B cell (primary cell): Measurements from ENCODE around the gene APOB. TPM values are rescaled to one million over a fixed set of nuclear protein-coding genes. Genes with fewer than 3 reads are reported as not detected.

Experiments used
- ATAC-seq: fragments of 200-7000 bp; cut with Tn5 transposase; one replicate; pipeline ENCODE4 v1.10.0; 2021; ENCODE audit warnings: low read depth, mild to moderate bottlenecking, moderate number of reproducible peaks, moderate library complexity
- CTCF ChIA-PET: fragments of 350-600 bp; sonication (Branson Sonifier 250); formaldehyde crosslinking; loops from one replicate; lab custom pipeline; 2021; ENCODE audit warnings: antibody characterized with exemption, inconsistent platforms; lab: Charles Lee
- POLR2A ChIA-PET: fragments of 350-600 bp; sonication (Branson Sonifier 250); formaldehyde crosslinking; loops from one replicate; lab custom pipeline; 2021; ENCODE audit warnings: antibody characterized with exemption; lab: Charles Lee
- DNase-seq: peaks from one replicate; pipeline ENCODE4 v3.0.0; 2013
- H2AFZ ChIP-seq: 2 replicates; pipeline ENCODE4 v1.6.1; 2012; ENCODE audit warnings: mild to moderate bottlenecking, low read depth, low read length; ENCODE audit not compliant: insufficient read depth, poor library complexity, severe bottlenecking
- H3K27ac ChIP-seq, 2 donors: 1 replicate in 1 of 2; 2 replicates in 1 of 2; pipeline ENCODE4 v1.5.1; 2012 to 2013; ENCODE audit warnings: low read length in 2 of 2, mild to moderate bottlenecking in 2 of 2, moderate library complexity in 1 of 2
- H3K27me3 ChIP-seq, 4 experiments: fragments of 200-600 bp in 1 of 4; sonication (generic) in 1 of 4; replicated peaks in 1 of 4; 1 replicate in 2 of 4; 2 replicates in 2 of 4; pipeline versions ENCODE4 v1.6.1 to v1.7.0; 2013 to 2016; ENCODE audit warnings: low read length in 3 of 4, mild to moderate bottlenecking in 2 of 4, mixed read lengths in 1 of 4, moderate library complexity in 1 of 4; ENCODE audit not compliant: insufficient read depth in 4 of 4, control insufficient read depth in 3 of 4; ENCODE audit errors: control extremely low read depth in 1 of 4
- H3K36me3 ChIP-seq, 2 experiments: replicated peaks in 1 of 2; 1 replicate in 1 of 2; 2 replicates in 1 of 2; pipeline versions ENCODE4 v1.6.1 to v1.7.1; 2013; ENCODE audit warnings: low read length in 1 of 2; ENCODE audit not compliant: insufficient read depth in 2 of 2, control insufficient read depth in 1 of 2; ENCODE audit errors: control extremely low read depth in 1 of 2, extremely low read depth in 1 of 2
- H3K4me1 ChIP-seq, 2 donors: fragments of 200-600 bp in 1 of 2; sonication (generic) in 1 of 2; 1 replicate in 1 of 2; 2 replicates in 1 of 2; pipeline versions ENCODE4 v1.5.1 to v1.6.1; 2013 to 2017; ENCODE audit warnings: low read length in 2 of 2; ENCODE audit not compliant: control insufficient read depth in 2 of 2, insufficient read depth in 2 of 2
- H3K4me2 ChIP-seq: replicated peaks from 2 replicates; pipeline ENCODE3; 2012; ENCODE audit warnings: mild to moderate bottlenecking, low read depth, low read length; ENCODE audit not compliant: poor library complexity, severe bottlenecking
- H3K4me3 ChIP-seq, 5 experiments: fragments of 200-600 bp in 1 of 5; sonication (generic) in 1 of 5; 1 replicate in 3 of 5; 2 replicates in 2 of 5; pipeline versions ENCODE4 v1.5.1 to v1.7.0; 2011 to 2016; ENCODE audit warnings: low read length in 4 of 5, mild to moderate bottlenecking in 4 of 5, low read depth in 2 of 5, control low read depth in 1 of 5, moderate library complexity in 1 of 5; ENCODE audit not compliant: insufficient read depth in 1 of 5; ENCODE audit errors: control extremely low read depth in 1 of 5, extremely low read depth in 1 of 5
- H3K79me2 ChIP-seq: fragments of 200-600 bp; sonication (generic); one replicate; pipeline ENCODE4 v1.6.0; 2016; ENCODE audit warnings: low read length; ENCODE audit not compliant: control insufficient read depth, insufficient read depth
- H3K9ac ChIP-seq: fragments of 200-600 bp; sonication (generic); 2 replicates; pipeline ENCODE4 v1.6.1; 2017; ENCODE audit warnings: mild to moderate bottlenecking, low read length, moderate library complexity
- H3K9me3 ChIP-seq, 3 donors: one replicate each; pipeline versions ENCODE4 v1.6.1 to v1.7.1; 2013; ENCODE audit warnings: low read length in 2 of 3; ENCODE audit not compliant: control insufficient read depth in 2 of 3, insufficient read depth in 1 of 3; ENCODE audit errors: control extremely low read depth in 1 of 3
- H4K20me1 ChIP-seq: 2 replicates; pipeline ENCODE4 v1.6.0; 2012; ENCODE audit warnings: mild to moderate bottlenecking, low read length; ENCODE audit not compliant: insufficient read depth, control insufficient read depth, poor library complexity, severe bottlenecking
- H3K27ac Mint-ChIP-seq: one replicate; pipeline ENCODE4 v1.8.0; 2021; ENCODE audit warnings: mixed read lengths
- H3K27me3 Mint-ChIP-seq: one replicate; pipeline ENCODE4 v1.8.0; 2021; ENCODE audit warnings: mixed read lengths
- H3K4me1 Mint-ChIP-seq: one replicate; pipeline ENCODE4 v1.8.0; 2021; ENCODE audit warnings: mixed read lengths
- H3K4me3 Mint-ChIP-seq: one replicate; pipeline ENCODE4 v1.8.0; 2021; ENCODE audit warnings: mixed read lengths
- H3K9me3 Mint-ChIP-seq: one replicate; pipeline ENCODE4 v1.8.0; 2022; ENCODE audit warnings: mixed read lengths; ENCODE audit not compliant: insufficient read depth
- CTCF ChIP-seq: fragments of 200-600 bp; IDR thresholded peaks from one replicate; pipeline ENCODE4 v1.8.0; 2022; ENCODE audit warnings: antibody characterized with exemption, mild to moderate bottlenecking
- EZH2 ChIP-seq: IDR thresholded peaks from 2 replicates; pipeline ENCODE4 v1.6.1; 2012; ENCODE audit warnings: borderline replicate concordance, low read depth, mild to moderate bottlenecking, moderate library complexity, low read length; ENCODE audit not compliant: insufficient read depth, poor library complexity, severe bottlenecking
- WGBS: methylation state at CpG from one replicate; pipeline ENCODE4 v1.1.5; 2013; ENCODE audit warnings: missing lambda C conversion rate; ENCODE audit not compliant: insufficient coverage; 5-methylcytosine and 5-hydroxymethylcytosine counted together
- intact Hi-C: fragments of 100-400 bp; cut with micrococcal nuclease; formaldehyde crosslinking; loops from one replicate; pipeline ENCODE4 v1.10.0; 2022
- polyA plus RNA-seq: library from polyadenylated mRNA; depleted of rRNA; stranded (reverse); fragments of >200 nt; gene quantifications from 2 replicates; pipeline ENCODE4 v1.2.3, GENCODE V29; 2012
- total RNA-seq, 2 donors: library from RNA; stranded (reverse); fragments of 120-200 nt in 1 of 2; gene quantifications; 1 replicate in 1 of 2; 2 replicates in 1 of 2; pipeline versions ENCODE4 v1.2.3 to v1.2.4, GENCODE V29; 2013 to 2022

The APOB gene
- total and polyA plus RNA-seq, 2 donors (not counting 1 experiment from before 2014, with no cell fraction given), result not detected

GRCh38 chr2:20998972-20999905 lies 44.6 kb downstream of the APOB start:
- Histone ChIP-seq H3K27ac (no peak overlapping the region), H3K9me3 (no peaks in the 10 kb centered on the region), H4K20me1 (no peaks in the 10 kb centered on the region), H3K4me2 (no peak overlapping the region), H2AFZ (no peak overlapping the region), H3K27me3 (peaks cover 0 to 5% (median 0%) of the 10 kb centered on the region in 4 experiments), H3K9ac (no peak overlapping the region), H3K4me3 (no peak overlapping the region), H3K79me2 (no peaks in the 10 kb centered on the region), H3K36me3 (no peaks in the 10 kb centered on the region), H3K4me1 (no peaks in the 10 kb centered on the region)
- CTCF ChIA-PET, result no interaction called here
- ATAC-seq (no peak), DNase-seq (no peak)
- H3K4me1 Mint-ChIP-seq, result no peaks in the 10 kb centered on the region
- H3K27ac Mint-ChIP-seq, result no peak overlapping the region
- peaks cover 10% of the 10 kb centered on the region for H3K27me3 Mint-ChIP-seq
- no peak overlapping the region for H3K4me3 Mint-ChIP-seq
- intact Hi-C loops, result no loop called here
- TF ChIP-seq EZH2 (no peak), CTCF (no peak)
- POLR2A ChIA-PET, result no interaction called here
- WGBS, result 80% methylated on average over 1 of the region's 5 CpGs
- no peaks in the 10 kb centered on the region for H3K9me3 Mint-ChIP-seq
